Activated CD4-positive, alpha-beta T cell treated with anti-CD3 and anti-CD28 coated beads, Interleukin-2, amount 50 U/mL, for 48 hours (primary cell): Measurements from ENCODE around the gene LASP1.
"Not testable (repeated sequence)": the region's sequence is repeated elsewhere in the genome, so short reads cannot be mapped to it uniquely, and the experiment has no call there.

Experiments used
- DNase-seq, 2 experiments: peaks; one replicate each; pipeline ENCODE4 v3.0.0-alpha.2; 2020

Gene LASP1

DNA sequence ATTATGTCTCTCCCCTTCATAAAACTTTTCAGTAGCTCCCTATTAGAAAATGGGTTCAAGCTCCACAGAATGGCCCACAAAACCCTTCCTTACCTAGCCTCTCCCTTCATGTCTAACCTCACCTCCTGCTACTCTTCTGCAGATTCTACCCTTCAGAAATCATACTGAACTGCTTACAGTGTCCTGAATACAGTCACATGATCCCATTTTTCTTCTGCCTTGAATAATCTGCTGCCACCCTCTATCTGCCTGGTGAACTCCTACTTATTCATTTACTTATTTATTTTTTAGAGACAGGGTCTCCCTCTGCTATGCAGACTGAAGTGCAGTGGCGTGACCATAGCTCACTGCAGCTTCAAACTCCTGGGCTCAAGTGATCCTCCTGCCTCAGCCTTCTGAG is 70.5 kb downstream of the LASP1 start:
- DNase-seq: no peak

DNA sequence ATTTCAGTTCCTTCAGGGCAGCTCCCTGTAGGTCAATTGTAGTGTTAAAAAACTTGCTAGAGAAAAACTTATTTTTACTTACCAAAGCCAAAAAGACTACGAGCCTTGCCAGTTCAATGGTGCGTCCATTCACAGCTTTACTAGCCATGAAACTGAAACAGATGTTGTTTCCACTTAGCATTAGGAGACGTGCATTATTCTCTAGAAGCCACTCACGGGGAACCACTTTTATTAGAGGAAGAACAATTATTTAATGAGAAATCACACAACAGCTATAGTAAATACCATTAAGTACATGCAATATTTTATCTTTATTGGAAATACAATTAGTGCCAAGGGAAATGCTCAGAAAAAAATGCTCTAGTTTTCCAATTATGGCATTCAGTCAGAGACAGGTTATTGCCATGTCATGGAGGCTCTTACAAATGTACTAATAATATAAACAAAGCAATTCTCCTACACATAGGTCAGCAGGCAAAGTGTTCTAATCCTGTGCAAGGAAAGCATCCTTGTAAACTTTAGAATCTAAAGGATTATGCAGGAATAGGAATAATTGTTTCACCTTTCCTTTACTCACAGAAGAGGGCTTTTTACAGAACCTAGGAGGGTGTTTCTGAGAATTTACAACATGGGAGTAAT is 73.0 kb downstream of the LASP1 start:
- DNase-seq: no peak

DNA sequence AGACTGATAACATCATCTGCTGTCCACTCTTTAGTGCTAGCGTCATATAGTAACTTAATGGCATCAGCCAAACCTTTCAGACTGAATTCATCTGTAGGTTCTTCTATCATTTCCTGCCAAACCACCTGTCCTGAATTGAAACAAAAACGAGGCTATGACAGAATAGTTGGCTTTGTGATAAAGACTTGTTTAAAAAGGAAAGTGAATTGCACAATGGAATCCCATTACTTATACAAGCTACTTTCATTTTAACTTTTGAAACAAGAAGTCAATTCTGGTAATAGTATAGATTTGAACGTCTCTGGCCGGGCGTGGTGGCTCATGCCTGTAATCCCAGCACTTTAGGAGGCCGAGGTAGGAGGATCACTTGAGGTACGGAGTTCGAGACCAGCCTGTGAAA is 73.7 kb downstream of the LASP1 start:
- peak; percentile 21 to 37 for DNase-seq

DNA sequence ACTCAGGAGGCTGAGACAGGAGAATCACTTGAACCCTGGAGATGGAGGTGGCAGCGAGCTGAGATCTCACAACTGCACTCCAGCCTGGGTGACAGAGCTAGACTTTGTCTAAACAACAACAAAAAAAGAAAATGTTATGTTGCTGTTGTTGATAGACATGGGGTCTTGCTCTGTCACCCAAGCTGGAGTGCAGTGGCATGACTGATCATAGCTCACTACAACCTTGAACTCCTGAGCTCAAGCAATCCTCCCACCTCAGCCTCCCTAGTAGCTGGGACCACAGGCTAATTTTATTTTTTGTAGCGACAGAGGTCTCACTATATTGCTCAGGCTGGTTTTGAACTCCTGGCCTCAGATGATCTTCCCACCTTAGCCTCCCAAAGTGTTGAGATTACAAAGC is 77.3 kb downstream of the LASP1 start:
- no peak for DNase-seq

DNA sequence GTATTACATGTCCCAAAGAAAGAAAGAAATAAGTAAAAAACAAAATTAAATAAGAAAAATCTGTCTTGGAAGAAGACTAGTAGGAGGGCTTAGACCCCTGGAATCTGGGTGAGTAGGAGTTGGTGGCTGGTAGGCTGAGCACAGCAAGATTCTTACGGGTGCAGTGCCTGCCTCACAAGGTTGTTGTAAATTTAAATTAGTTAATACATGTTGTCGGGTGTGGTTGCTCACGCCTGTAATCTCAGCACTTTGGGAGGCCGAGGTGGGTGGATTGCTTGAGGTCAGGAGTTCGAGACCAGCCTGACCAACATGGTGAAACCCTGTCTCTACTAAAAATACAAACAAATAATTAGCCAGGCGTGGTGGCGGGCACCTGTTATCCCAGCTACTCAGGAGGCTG is 83.9 kb downstream of the LASP1 start:
- not testable (repeated sequence) for DNase-seq

DNA sequence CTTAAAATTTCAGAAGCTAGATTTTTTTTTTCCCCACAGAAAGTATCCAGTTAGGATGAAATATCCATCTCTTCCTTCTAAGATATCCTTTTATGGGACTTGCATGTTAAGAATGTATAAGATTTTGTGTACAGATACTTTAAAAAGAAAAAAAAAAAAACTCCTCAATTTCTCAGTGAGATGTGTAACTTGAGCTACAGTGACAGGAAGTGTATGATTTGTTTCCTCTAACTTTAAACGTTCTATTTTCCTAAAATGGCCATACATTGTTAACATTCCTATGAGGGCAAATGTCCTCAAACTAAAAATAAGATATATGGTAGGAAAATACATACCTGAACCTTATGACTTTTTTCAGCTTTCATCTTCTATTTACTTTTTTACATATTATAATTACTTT is 88.5 kb downstream of the LASP1 start:
- DNase-seq: no peak

DNA sequence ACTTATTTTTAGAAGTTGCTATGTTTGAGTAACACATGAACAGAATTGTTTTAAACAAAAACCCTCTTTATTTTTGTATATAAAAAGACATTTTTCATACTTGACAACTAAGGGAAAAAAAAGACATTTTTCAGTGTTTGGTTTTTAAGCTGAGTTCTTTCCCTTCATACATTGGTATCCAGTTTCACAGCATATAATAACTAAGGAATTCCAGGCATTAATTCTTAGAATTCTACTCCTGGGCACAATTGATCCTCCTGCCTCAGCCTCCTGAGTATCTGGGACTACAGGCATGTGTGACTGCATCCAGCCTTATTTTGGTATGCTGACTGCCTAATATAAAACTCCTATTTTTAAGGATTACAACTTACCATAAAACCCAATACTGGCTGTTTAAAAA is 88.9 kb downstream of the LASP1 start:
- no peak for DNase-seq

DNA sequence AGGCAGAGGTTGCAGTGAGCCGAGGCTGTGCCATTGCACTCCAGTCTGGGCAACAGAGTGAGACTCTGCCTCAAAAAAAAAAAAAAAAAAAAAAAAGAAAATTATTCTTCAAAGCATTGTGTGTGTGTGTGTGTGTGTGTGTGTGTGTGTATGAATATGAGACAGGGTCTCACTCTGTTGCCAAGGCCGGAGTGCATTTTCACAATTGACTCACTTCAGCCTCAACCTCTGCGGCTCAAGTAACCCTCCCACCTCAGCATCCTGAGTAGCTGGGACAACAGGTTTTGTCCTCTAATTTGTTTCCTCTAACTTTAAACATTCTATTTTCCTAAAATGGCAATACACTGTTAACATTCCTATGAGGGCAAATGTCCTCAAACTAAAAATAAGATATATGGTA is 89.7 kb downstream of the LASP1 start:
- no peak for DNase-seq

DNA sequence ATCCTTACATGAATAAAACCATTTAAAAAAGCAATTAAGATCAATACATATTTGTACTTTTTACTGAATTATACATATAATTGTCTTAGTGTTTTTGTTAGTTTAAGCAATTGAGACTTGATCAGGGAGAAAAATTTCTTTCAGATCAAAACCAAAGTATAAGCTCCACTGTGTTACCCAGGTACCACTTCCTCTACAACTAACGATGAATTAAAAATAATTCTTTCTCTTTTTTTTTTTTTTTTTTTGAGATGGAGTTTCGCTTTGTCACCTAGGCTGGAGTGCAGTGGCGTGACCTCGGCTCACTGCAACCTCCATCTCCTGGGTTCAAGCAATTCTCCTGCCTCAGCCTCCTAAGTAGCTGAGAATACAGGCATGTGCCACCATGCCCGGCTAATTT is 90.5 kb downstream of the LASP1 start:
- no peak for DNase-seq

DNA sequence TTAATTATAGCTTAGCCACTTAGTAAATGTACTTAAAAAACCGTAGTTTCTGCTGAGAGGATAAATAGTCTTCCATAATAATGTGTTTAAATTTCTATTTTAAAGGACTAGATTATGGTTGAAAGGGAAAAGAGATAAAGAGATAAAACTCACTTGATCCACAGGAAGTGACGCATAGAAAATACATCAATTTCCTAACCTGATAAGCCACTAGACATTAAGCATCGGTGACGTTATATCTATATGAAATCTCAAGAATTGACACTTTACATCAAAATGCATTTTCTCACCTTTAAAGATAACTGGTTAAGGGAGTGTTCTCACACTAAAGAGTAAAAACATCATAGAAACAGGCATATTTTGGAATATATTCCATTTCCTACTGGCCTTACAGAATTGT is 91.6 kb downstream of the LASP1 start:
- no peak for DNase-seq

DNA sequence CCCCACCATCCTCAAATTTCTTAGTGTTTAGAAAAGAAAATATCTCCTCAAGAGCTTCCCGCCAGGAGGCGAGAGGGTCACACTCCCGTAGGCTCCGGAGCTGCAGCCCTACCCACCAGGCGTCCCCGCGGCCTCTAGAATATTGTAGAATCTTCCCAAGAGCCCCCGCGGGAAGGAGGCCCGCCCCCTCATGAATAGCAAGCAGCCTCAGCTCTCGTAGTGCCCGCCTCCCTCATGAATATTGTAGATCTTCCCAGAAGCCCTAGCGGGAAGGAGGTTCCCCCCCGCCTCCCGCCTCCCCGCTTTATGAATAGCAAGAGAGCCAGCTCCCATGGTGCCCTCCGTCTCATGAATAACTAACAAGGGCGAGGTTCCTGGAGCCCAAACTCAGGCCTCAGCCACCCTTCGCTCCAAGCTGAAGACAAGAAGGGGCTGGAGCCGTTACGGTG is 97.5 kb downstream of the LASP1 start, which contains the start of gene FBXO47:
Gene FBXO47, minus strand, starts transcription at position 114 of the 449 bp plus-strand sequence. CDS start 4,378 bp downstream, outside the sequence.
- peak; percentile 78 to 84 for DNase-seq

DNA sequence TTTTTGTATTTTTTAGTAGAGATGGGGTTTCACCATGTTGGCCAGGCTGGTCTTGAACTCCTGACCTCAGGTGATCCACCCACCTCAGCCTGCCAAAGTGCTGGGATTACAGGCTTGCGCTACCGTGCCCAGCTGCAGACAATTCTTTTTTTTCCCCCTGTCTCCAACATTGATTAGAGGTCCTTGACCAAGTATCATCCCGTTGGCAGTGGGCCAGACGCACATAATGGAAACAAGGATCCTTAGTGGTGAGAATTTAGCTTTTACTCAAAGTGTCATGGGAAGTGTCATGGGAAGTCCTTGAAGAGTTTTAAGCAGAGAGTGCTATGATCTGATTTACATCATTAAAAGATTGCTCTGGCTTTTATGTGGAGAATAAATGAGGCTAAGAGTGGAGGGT is 99.4 kb downstream of the LASP1 start:
- DNase-seq: no peak

DNA sequence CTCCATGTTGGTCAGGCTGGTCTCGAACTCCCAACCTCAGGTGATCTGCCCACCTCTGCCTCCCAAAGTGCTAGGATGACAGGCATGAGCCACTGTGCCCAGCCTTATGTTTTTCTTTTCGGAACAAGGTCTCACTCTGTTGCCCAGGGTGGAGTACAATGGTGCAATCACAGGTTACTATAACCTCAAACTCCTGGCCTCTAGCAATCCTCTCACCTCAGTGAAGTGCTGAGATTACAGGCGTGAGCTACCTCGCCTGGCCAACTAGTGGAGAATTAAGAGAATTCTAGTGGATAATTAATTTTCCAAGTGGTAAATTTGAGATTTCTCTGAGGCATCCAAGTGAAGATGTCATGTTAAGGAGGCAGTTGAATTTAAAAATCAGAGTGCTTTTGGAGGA is 100.3 kb downstream of the LASP1 start:
- no peak for DNase-seq

DNA sequence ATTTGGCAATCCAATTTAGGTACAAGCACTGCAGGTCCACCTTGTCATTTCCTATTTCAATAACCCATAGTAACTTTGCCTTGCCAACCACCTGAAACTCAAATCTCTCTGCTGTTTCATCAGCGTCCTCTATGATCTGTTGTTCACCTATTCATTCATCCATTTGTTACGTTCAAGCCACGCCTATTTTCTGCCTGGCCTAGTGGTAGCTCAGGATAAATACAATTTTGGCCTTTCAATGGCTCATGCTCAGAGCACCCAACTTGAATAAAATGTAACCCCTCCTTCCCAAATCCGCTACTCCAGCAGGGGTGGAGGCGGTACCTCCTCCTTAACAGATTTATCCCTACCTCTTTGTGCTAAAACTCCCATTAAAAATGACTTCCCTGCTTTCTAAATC is 100.9 kb downstream of the LASP1 start:
- DNase-seq: no peak
